ENCODE measurements around the gene KRTAP2-1. TPM values are rescaled to one million over a fixed set of nuclear protein-coding genes. Genes with fewer than 3 reads are reported as not detected.

KRTAP2-1 gene
- total and polyA plus RNA-seq, 2 experiments from 2014 or later, result not detected

- TF ChIP-seq EZH2 (IDR thresholded peaks at IDR 0.05; ENCODE audit: low read depth, unreplicated experiment) (no peak), CTCF (conservative IDR thresholded peaks at IDR 0.05; ENCODE audit: low read depth in 2 of 2) (no peak), ZNF114 (CRISPR knock-in tag; IDR thresholded peaks at IDR 0.05) (no peak), EZH2phosphoT487 (IDR thresholded peaks at IDR 0.05; ENCODE audit: unreplicated experiment) (no peak), REST (IDR thresholded peaks at IDR 0.05; ENCODE audit: unreplicated experiment) (no peak), POLR2AphosphoS5 (IDR thresholded peaks at IDR 0.05; ENCODE audit: low read depth) (no peak), JUNB (IDR thresholded peaks at IDR 0.05; ENCODE audit: unreplicated experiment) (no peak), CREB1 (CRISPR knock-in tag; IDR thresholded peaks at IDR 0.05; ENCODE audit: low read depth) (no peak), ZNF462 (CRISPR knock-in tag; IDR thresholded peaks at IDR 0.05) (no peak), ZNF331 (CRISPR knock-in tag; IDR thresholded peaks at IDR 0.05; ENCODE audit: low read depth) (no peak)
- no peaks in the 10 kb centered on the region; the same call in 1 of the 2 replicates for H3K9me2 ChIP-seq (ENCODE audit: insufficient read depth)
- H3K36me3 Mint-ChIP-seq (ENCODE audit: low read depth), result no peaks in the 10 kb centered on the region
- H3K4me3 Mint-ChIP-seq, result no peak overlapping the region
- H3K4me3 ChIP-seq, result no peak overlapping the region
- H3K4me2 ChIP-seq, result no peak overlapping the region
- H2AFZ ChIP-seq, result no peak overlapping the region; the same call in 1 of the 2 replicates
- no peaks in the 10 kb centered on the region for H3F3A ChIP-seq (replicated peaks; ENCODE audit: low read depth)
- no peak overlapping the region for H3K27ac Mint-ChIP-seq
- H3K4me1 Mint-ChIP-seq, result peaks cover 10% of the 10 kb centered on the region; the same call in 2 of the 3 replicates
- ATAC-seq, result no peak
- peaks cover 1% of the 10 kb centered on the region for H3K27me3 Mint-ChIP-seq (ENCODE audit: insufficient read depth, low read depth, poor library complexity)
- no peaks in the 10 kb centered on the region for H3K36me3 ChIP-seq (ENCODE audit: insufficient read depth)
- peaks cover 14% of the 10 kb centered on the region for H3K4me1 ChIP-seq (ENCODE audit: insufficient read depth)
- H3K79me2 ChIP-seq (replicated peaks; ENCODE audit: insufficient read depth), result no peaks in the 10 kb centered on the region
- DNase-seq (ENCODE audit: low spot score), result no peak
- no peaks in the 10 kb centered on the region for H4K20me1 ChIP-seq (replicated peaks; ENCODE audit: insufficient read depth)
- no peaks in the 10 kb centered on the region for H3K9me3 Mint-ChIP-seq
- no peak overlapping the region for H3K27ac ChIP-seq (ENCODE audit: low read depth)
- no peaks in the 10 kb centered on the region for H3K27me3 ChIP-seq (ENCODE audit: insufficient read depth)
Measured at GRCh38 chr17:41013181-41013580, 33.9 kb downstream of the KRTAP2-1 start.

Data from GM23338 (cell line).